ENCODE measurements around the gene CIAO3.

The CIAO3 gene

GRCh38 chr16:721765-722540 lies 18.8 kb downstream of the CIAO3 start:
- DNase-seq = no peak

DNA sequence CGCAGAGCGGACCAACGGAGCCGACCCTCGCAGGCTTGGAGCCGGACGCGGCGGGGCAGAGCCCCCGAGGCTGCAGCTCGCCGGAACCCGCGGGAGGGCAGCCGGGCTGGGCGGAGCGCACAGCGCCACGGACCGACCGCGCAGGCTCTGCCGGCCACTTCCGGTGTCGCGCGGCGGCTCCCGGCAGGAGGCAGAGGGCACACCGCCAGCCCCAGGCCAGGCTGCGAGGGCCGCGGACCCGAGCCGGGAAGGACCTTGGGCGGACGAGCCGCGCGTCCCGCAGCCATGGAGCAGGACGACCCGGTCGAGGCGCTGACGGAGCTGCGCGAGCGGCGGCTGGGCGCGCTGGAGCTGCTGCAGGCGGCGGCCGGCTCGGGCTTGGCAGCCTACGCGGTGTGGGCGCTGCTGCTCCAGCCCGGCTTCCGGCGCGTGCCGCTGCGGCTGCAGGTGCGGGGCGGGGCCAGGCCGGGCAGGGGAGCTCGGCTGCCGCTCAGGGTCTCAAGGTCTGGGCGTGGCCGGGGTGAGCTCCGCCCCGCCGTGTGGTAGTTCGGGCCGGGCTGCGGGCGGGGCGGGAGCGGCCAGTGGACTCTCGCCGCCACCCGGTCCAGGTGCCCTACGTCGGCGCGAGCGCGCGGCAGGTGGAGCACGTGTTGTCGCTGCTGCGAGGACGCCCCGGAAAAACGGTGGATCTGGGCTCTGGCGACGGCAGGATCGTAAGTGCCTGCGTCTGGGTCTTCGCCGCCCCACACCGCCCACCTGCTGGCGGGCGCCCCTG lies 19.6 kb downstream of the CIAO3 start, which contains the start of gene ANTKMT:
Gene ANTKMT (plus strand): TSS at position 157 of the 775 bp plus-strand sequence. CDS start 129 bp downstream, at position 286.
- DNase-seq = peak; percentile 88

- peak; percentile 69 for DNase-seq
Observed at GRCh38 chr16:720447-720989, 20.3 kb downstream of the CIAO3 start.

GRCh38 chr16:719815-720446 lies 20.9 kb downstream of the CIAO3 start:
- peak; percentile 60 for DNase-seq

DNA sequence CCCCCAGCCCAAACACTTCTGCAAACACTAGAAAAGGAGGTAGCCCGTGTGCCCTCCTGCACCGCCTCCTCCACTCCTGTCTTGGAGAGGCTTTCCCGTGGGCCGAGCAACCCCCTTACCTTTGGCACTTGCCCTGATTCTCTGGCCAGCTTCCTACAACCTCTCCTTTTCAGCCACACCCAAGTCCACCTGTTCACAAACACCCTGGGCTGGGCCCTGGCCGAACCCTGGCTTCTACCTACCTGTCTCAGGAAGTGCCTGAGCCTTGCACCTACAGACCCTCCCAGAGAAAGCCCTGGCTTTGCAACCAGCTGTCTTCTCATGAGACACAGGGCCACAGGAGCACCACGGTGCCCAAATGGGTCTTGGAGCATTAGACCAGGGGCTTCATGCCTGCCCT lies 21.9 kb downstream of the CIAO3 start:
- no peak for DNase-seq

- no peak for DNase-seq
Observed at GRCh38 chr16:718389-718788, 22.4 kb downstream of the CIAO3 start.

GRCh38 chr16:717450-718245 lies 23.1 kb downstream of the CIAO3 start:
- no peak for DNase-seq

DNA sequence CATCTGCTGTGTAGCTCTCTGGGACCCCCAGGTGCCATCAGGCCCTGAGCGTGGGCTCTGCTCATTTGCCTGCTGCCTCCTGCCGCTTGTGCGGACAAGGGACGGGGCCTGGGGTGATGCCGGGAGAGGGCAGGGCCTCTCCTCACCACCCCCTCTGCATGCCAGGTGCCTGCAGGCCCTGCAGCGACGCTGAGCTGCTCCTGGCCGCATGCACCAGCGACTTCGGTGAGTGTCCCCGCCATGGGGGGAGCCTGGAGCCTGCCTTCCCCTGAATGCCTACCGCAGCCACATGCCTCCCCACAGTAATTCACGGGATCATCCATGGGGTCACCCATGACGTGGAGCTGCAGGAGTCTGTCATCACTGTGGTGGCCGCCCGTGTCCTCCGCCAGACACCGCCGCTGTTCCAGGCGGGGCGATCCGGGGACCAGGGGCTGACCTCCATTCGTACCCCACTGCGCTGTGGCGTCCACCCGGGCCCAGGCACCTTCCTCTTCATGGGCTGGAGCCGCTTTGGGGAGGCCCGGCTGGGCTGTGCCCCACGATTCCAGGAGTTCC lies 23.9 kb downstream of the CIAO3 start:
- DNase-seq = no peak

GRCh38 chr16:716200-716568 lies 24.6 kb downstream of the CIAO3 start:
- no peak for DNase-seq

DNA sequence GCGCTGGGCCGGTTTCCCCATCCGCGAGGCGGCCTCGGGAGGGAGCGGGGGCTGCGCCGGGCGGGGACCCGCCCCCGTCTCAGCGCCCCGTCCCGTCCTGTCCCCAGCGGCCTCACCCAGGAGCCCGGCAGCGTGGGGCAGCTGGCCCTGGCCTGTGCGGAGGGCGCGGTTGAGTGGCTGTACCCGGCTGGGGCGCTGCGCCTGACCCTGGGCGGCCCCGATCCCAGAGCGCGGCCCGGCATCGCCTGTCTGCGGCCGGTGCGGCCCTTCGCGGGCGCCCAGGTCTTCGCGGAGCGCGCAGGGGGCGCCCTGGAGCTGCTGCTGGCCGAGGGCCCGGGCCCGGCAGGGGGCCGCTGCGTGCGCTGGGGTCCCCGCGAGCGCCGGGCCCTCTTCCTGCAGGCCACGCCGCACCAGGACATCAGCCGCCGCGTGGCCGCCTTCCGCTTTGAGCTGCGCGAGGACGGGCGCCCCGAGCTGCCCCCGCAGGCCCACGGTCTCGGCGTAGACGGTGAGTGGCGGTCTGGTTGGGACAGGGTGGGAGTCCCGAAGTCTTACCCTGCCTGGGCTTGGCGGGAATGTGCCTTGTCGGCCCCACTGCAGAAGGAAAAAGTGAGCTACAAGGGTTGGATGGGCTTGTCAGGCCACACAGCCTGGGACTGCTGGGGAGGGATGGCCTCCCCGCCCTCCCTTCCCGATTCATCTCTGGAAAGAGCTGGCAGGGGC lies 25.2 kb downstream of the CIAO3 start:
- no peak for DNase-seq

GRCh38 chr16:714558-715476 lies 26.0 kb downstream of the CIAO3 start, which contains the start of gene METRN:
TSS of gene METRN (plus strand) at chr16:715118. CDS start at chr16:715290, 172 bp downstream.
- peak; percentile 83 for DNase-seq

DNA sequence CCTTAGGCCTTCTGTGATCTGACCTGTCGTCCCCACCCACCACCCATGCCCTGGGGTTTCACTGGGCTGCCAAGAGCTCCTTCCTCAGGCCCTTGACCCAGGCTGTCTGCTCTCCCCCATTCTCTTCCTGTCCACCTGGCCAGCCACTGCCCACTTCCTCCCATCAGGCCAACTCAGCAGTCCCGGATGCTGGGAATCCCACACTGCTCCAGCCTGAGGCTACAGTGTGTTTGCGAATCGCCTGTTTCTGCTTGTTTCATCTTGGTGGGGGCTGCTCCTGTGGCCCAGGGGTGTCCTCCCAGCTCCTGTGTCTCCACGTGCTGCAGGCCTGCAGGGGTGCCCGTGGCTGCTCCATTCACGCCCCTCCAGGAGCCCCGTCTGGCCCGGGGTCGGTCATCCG lies 26.7 kb downstream of the CIAO3 start:
- no peak for DNase-seq

GRCh38 chr16:712740-713250 lies 28.0 kb downstream of the CIAO3 start:
- DNase-seq = peak; percentile 69

DNA sequence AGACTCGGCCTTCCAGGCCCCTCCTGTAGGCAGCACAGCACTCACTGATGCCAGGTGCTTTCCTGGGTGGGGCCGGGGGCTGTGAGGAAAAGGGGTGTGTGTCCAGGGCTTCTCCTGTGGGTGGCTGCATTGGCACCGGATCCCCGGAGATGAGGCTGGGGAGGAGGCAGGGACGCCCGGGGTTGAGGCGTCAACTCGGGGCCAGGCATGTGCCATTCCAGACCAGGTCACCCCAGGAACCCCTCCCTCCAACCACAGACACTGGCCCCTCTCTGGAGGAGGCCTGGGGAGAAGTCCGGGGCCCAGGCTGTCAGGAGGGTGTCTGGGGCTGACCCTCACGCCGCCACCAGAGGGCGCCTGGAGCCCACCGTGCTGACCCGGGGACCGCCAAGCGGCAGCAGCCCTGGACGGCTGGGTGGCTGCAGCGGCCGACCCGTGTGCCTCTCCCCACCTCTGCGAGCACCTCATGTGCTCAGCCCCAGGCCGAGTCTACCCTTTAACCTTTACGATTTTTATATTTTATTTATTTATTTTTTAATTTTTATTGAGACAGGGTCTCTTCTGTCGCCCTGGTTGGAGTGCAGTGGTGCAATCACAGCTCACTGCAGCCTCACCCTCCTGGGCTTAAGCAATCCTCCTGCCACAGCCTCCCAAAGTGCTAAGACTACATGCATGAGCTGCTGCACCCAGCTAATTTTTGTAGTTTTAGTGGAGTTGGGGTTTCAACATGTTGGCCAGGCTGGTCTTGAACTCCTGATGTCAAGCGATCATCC lies 29.1 kb downstream of the CIAO3 start:
- peak; percentile 59 for DNase-seq

DNA sequence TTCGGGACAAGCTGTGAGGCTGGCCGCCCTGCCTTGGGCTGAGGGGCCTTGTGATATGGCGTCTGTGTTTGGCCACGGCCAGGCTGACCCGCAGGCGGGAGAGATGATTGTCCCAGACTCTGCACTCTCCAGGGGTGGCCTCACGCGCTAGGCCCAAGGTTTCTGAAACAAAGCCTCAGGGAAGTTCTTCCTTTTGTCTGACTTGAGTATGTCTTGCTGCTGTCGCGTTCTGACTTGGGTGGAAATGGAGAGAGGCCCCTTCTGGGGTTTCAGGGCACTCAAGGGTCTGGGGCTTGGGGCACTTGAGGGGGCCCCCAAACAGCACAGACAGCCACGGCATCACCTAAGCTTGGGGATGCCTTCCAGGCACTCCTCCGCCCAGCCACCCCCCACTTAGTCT lies 29.7 kb downstream of the CIAO3 start:
- no peak for DNase-seq

GRCh38 chr16:710500-711075 lies 30.2 kb downstream of the CIAO3 start:
- no peak for DNase-seq

DNA sequence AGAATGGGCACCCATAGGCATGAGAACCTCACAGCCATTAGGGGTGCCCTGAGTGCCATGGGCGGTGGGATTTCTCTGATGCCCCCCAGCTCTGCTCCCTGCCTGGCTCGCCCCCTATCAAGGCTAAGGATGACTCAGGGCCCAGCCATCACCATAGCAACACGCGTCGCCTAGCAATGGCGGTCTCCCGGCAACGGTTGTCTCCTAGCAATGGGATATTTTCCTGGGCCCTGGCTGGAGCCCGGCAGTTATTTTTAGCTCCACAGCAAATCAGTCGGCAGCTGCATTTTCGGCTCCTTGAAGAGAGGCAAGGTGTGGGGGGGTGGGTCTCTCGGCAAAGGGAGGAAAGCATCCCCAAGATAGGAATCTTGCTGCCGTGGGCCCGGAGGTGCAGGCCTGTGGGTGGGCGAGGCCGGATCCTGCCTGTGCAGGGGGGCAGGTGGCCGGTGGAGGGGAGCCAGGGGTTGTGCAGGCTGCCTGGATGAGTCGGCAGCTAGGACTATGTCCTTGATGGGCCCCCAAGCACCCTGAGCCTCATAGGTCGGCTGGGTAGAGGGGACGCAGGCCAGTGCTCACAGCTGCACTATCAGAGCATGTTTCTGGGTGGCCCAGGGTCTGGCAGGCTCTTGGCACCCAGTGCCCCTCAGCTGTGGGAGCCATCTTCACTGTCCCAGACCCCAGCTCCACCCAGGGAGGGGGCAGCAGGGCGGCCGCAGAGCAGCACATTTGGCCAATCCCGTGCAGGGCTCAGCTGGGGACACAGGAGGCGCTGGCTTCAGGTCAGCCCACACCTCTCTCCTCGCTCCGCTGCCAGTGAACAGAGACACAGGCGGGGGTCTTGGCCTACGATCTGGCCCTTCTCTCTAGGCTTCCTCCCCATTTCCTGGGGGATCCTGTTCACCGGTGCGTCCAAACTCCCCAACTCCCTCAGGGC lies 31.0 kb downstream of the CIAO3 start:
- peak; percentile 44 for DNase-seq

DNA sequence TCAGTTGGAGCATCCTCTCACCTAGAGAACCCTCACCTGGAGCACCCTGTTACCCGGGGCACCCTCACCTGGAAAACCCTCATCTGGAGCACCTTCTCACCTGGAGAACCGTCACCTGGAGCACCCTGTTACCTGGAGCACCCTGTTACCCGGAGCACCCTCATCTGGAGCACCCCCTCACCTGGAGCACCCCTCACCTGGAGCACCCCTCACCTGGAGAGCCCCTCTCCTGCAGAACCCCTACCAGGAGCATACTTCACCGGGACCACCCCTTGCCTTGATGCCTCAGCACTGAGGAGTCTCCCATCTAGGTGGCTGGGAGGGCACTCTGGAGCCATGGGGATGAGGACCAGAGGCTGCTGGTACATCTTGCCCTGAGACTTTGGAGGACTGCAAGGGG lies 31.8 kb downstream of the CIAO3 start:
- DNase-seq = no peak
